22Rv1 (cell line): ENCODE data around the gene RREB1.
"Not testable (repeated sequence)": the region's sequence is repeated elsewhere in the genome, so short reads cannot be mapped to it uniquely, and the experiment has no call there.

Experiments used
- H3K27ac ChIP-seq: fragments of 450-650 bp; 2 replicates; pipeline ENCODE4 v1.5.1; 2017
- CTCF ChIP-seq: fragments of 450-650 bp; IDR thresholded peaks from 2 replicates; pipeline ENCODE4 v1.5.1; 2017; ENCODE audit warnings: mild to moderate bottlenecking
- ZFX ChIP-seq: fragments of 450-650 bp; IDR thresholded peaks from 2 replicates; pipeline ENCODE4 v1.6.1; 2017; ENCODE audit warnings: antibody characterized with exemption, borderline replicate concordance

RREB1 gene

GRCh38 chr6:7261032-7261841 is 153.5 kb downstream of the RREB1 start:
- peak overlapping the region; percentile 81 for H3K27ac ChIP-seq
- no peak for TF ChIP-seq ZFX
- TF ChIP-seq CTCF: no peak

GRCh38 chr6:7261852-7262461 is 154.2 kb downstream of the RREB1 start:
- TF ChIP-seq ZFX: no peak
- H3K27ac ChIP-seq: peak overlapping the region; percentile 81

- peak overlapping the region; percentile 81; the same call in 1 of the 2 replicates for H3K27ac ChIP-seq
- TF ChIP-seq ZFX: no peak
- TF ChIP-seq CTCF: no peak
These were observed 155.2 kb downstream of the RREB1 start for GRCh38 chr6:7262746-7263518.

GRCh38 chr6:7263519-7263805 is 155.7 kb downstream of the RREB1 start:
- H3K27ac ChIP-seq: not testable (repeated sequence)

GRCh38 chr6:7264041-7264440 is 156.3 kb downstream of the RREB1 start:
- no peak overlapping the region for H3K27ac ChIP-seq
- TF ChIP-seq CTCF (no peak), ZFX (no peak)

- TF ChIP-seq ZFX (no peak), CTCF (no peak)
- no peak overlapping the region for H3K27ac ChIP-seq
These were observed 157.1 kb downstream of the RREB1 start for GRCh38 chr6:7264686-7265384.

GRCh38 chr6:7265385-7265726 is 157.6 kb downstream of the RREB1 start:
- H3K27ac ChIP-seq: not testable (repeated sequence)

GRCh38 chr6:7267071-7267465 is 159.3 kb downstream of the RREB1 start:
- TF ChIP-seq CTCF: no peak
- no peak for TF ChIP-seq ZFX
- no peak overlapping the region for H3K27ac ChIP-seq
